Raji (cell line): Measurements from ENCODE around the gene STAB1.
A peak's percentile ranks its signal among the peaks of the same experiment; 100 is the strongest.

Source experiments
- POLR2A ChIP-seq: IDR thresholded peaks from 2 replicates; pipeline ENCODE4 v1.6.1; 2011; ENCODE audit warnings: low read depth, low read length, control low read depth; ENCODE audit not compliant: insufficient read depth

Gene STAB1

DNA sequence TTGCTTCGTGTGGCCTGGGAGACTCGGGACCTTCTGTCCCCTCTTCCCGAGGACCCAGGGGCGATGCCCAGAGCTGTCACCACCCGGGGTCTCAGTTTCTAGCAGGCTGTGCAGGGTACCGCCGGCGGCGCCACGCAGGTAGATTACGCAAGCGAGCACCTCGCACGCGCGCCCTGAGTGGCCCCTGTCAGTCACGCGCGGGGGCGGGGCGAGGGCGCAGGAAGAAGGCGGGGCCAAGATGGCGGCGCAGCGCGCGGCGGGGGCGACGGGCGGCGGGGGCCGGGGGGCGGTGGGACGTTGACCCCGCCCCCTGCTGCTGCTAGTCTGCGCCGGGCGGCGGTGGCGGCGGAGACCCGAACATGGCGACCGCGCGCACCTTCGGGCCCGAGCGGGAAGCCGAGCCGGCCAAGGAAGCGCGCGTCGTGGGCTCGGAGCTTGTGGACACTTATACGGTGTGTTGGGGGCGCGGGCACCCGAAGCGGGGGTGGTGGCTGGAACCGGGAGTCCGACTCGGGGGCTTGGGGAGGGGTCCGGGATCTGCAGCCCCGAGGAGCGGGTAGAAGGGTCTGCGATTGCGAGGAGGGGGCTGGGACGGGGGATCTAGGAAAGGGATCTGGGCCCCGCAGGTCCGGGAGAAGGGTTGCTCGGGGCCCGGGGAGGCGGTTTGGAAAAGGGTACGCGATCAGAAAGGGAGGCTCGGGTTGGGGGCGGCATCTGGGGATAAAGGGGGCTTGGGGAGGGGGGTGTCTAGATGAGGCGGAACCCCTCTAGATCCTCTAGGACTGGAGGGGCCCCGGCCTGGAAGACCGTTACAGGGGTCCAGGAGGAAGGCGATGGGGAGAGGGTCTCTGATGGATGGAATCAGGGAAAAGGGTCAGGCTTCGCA, 39.6 kb upstream of the STAB1 start, which contains the start of gene NISCH:
Gene NISCH (plus strand): TSS at position 322 of the 886 bp plus-strand sequence. CDS start 38 bp downstream, at position 360.
- peak; percentile 87 for TF ChIP-seq POLR2A

DNA sequence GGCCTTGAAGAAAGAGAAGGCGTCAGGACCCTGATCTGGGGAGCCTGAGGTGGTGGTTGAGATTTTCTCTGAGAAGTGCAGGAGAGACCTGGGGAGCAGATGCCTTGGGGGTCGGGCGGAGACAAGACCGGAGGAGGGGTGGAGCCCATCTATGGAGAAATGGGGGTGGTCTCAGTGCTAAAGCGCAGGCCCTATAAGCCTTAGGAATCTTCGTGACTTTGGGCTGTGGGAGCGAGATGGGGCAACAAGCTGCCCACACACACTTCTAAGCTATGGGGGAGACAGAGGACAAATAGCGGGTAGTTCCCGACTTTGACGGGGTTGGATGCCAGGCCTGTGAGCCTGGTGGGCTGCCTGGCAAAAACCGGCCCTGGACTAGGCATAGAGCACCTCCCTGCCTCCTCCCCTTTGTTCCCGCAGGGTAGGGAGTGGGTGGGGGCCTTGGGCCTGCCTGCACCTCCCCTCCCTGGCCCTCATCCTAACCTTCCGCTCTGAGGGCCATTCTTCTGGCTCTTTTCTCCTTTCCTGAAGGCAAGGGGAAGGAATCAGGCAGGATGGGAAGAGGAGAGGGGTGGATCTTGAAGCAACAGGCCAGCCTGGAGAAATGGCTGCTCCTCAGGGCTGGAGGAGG, 38.9 kb upstream of the STAB1 start:
- TF ChIP-seq POLR2A, result no peak

DNA sequence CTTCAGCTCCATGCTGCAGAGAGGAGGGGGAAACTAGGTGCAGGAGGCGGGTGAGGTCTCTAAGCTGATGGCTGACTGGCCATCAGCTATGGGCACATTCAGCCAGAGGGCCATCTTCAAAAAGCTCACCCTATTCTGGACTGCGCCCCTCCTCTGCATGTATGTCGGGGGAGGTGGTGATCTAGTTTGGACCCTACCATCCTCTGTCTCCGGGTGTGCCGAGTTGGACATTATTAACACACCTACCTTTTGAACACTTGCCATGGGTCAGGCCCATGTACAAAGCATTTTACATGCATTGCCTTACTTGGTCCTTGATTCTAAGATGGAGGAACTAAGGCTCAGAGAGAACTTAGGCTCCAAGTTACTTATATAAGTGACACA, 38.3 kb upstream of the STAB1 start:
- TF ChIP-seq POLR2A, result no peak

DNA sequence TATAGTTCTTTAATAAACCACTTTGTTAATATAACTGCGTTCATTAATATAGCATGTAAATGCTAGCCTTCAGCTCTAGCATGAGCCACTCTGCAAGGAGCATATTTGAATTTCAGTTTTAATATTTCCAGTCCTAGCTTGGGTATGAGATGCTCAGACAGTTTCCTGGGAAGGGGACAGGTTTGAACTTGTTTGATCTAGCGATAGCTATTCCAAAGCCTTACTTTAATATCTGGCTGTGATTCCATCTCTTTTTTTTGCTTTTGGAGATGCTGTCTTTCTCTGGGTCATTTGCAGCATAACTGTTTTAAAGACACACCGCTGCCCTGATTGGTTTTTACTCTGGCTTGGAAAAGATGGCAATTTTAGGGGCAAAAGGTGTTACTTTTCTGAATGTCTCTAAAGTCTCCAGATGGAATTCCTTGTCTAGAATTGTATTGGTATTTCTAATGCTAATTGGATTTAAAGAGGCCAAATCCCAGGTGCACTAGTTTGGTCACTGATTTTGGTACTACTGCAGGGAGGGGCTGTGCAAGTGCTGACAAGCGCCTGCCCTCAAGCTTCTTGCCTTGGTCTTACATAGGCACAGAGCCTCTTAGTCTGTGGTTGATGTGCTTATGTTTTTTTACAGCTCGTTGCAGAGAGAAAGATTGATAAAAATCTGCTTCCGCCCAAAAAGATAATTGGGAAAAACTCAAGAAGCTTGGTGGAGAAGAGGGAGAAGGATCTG, 36.9 kb upstream of the STAB1 start:
- no peak for TF ChIP-seq POLR2A

DNA sequence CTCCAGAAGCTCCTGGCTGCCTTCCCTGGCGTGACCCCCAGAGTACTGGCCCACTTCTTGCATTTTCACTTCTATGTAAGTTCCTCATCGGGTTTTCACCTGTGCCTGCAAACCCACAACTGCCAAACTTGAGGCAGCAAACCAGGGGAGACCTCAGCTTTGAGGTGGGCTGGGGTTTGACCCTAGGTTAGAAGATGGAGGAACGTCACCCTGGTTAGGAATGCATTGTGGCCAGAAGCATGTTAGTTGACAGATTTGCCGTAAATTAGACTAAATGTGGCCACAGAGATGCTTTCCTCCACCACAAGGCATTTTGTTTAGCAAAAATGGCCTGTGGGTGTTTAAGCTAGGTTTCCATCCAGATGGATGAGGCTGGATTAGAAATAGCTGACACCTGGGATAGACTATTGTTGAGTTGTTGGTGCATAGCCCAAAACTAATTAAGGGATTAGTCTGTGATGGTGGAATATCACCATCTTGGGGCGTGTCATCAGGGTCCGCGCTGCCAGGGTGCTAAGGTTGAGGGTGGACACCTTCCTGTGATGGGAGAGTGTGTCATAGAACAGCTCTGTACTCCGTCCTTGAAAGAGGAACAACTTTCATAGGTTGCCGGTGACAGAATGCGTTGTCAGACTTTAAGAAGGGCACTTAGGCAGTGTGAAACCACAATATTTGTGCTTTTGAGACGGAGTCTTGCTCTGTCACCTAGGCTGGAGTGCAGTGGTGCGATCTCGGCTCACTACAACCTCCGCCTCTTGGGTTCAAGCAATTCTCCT, 36.2 kb upstream of the STAB1 start:
- TF ChIP-seq POLR2A, result no peak

DNA sequence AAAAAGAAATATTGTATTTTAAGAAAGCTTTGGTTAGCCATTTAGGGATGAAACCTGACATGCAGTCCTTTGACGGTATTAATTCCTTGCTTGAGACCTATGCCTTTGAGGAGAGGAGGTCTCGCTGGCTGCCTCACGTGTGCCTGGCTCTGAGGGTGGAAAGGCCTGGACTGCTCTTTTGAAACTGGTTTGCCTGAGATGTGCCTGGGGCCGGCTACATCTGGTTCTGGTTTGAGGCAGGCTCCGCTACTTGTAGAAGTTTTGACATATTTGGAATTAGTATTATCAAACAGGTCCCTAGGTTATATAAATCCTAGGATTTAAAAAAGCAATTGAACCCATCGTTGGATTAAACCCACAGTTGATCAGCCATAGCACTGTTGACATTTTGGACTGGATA, 33.3 kb upstream of the STAB1 start:
- no peak for TF ChIP-seq POLR2A

DNA sequence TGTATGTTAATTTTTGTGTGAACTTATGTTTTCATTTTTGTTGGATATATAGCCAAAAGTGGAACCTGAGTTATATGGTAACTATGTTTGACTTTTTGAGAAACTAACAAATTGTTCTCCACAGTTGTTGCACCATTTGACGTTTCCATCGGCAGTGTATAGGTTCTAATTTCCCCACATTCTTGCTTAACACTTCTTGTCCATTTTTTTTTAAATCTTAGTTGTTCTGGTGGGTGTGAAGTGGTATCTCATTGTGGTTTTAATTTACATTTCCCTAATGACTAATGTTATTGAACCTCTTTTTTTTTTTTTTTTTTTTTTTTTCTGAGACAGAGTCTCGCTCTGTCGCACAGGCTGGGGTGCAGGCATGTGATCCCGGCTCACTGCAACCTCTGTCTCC, 31.7 kb upstream of the STAB1 start:
- no peak for TF ChIP-seq POLR2A

DNA sequence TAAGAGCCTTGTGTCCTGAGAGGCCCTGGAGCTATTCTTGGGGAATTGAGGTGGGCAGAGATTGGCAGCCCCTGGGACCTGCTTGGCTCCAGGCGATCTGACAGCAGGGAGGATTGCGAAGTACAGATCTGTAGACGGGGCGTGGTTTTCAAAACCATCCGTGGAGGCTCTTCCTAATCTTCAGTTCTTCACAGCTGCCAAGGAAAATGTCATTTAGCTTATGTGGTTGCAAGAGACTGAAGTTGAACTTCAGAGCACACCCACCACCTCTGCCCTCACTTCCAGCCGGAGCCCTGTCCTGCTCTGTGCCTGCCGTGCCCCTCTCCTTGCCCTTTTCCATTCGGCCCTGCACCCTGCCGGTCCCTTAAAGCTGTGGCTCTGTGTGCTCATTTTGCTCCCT, 26.8 kb upstream of the STAB1 start:
- no peak for TF ChIP-seq POLR2A

DNA sequence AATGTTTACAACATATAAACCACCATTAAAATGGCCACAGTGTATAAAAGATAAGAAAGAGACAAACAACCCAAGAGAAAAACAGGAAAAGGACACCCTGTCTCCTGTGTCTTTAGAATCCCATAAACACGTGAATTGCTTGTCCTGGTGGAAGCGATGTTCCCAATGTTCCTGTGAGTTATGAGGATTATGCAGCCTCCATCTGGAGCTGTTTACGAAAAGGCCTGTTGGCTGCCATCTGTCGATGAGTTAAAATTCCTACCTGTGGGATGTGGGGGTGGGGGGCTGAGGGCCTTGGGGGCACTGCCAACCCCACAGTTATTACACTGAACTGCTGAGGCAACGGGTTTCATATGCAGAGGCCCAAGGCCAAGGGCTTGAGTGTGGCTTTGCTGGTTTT, 26.1 kb upstream of the STAB1 start:
- no peak for TF ChIP-seq POLR2A

DNA sequence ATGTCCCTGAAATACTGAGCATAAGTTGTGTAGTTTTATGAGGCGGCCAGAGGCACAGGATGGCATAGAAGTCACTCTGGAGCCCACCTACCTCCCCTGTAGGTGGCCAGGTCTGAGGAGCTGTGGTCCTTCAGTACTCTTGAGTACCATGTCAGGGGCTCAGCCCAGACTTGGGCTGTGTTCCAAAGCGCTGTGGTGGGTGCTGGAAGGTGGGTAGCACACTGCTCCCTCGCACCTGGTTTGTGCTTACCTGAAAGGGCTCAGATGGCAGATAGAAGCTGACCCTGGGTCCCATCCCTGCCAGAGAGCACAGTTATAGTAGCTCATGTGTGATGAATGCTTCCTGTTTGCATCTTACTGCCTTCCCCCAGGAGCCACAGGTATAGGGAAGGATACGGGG, 24.2 kb upstream of the STAB1 start:
- TF ChIP-seq POLR2A, result no peak

DNA sequence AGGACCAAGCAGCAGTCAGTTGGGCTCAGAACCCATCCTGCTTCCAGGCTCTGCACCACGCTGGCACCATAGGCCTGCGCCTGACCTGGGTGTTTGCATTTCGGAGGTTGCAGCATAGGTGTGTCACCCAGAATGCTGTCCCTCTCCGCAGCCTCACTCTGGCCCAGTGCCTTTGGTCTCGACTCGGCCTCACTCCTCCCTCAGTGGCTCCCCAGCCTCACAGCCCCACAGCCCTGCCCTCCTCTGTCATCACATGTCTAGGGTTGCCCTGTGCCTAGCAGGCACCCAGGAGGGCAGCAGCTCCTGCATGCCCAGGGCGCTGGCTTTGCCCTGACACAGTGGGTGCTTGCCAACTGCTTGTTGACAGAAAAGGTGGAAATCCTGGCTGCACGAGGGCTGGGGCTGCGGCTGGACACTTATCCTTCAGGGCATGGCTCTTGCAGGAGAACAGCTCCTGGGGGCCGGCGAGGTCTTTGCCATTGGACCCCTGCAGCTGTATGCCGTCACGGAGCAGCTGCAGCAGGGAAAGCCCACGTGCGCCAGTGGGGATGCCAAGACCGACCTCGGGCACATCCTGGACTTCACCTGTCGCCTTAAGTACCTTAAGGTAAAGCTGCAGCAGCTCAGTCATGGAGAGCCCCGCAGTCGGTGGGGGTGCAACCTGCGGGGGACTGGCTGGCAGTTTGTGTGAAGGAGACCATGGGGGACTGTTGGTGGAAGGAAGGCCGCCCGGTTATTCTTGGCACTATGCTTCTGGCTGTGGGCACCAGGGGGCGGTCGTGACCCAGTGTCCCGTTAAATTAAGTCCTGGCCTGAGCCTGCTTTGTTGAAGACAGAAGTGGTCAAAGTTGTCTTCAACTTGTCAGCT, 23.5 kb upstream of the STAB1 start:
- no peak for TF ChIP-seq POLR2A

DNA sequence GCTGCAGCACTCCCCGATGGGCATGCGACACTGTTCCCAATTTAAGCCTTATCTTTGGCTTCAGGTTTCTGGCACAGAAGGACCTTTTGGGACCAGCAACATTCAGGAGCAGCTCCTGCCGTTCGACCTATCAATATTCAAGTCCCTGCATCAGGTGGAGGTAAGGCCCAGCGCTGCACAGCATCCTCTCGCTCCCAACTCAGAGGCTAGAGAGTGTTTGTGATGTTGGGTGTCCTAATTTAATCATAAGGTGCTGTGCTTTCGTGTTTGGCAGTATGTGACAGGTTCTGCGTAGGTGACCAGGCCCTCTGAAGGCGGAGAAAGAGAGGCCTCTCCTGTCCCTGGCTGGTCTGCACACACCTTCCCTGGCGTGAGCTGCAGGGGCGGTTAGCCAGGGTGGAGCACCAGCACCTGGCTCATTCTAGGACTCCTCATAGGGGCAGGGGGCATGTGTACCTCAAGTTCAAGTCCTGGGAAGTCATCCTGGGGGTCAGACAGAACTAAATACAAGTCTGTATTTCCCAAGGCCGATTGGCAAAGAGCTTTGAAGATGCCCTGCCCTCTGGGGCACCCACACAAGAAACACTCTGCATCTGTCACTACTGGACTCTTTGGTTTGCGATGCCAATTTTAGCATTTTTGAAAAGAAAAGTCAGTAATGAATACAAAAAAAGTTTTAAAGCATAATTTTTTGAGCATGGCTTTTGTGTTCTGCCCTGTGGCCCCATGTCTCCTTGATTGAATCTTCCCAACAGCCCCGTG, 22.7 kb upstream of the STAB1 start:
- no peak for TF ChIP-seq POLR2A

DNA sequence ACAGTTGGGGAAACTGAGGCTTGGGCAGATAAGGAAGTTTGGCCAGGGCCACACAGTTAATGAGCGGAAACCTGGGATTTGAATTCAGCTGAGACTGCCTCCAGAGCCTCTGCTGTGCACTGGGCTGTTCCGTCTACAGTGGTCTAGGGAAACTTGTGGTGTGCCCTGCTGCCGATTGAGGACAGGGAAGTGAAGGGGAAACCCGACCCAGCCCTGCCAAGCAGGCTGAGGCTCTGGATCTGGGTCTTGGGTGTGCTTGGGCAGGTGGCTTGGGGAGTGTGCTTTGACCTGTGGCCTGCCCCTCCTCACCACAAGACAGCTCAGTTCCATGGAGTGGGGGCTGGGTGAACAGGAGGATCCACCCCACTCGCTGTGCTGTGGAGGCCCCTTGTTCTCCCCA, 22.1 kb upstream of the STAB1 start:
- TF ChIP-seq POLR2A, result no peak

DNA sequence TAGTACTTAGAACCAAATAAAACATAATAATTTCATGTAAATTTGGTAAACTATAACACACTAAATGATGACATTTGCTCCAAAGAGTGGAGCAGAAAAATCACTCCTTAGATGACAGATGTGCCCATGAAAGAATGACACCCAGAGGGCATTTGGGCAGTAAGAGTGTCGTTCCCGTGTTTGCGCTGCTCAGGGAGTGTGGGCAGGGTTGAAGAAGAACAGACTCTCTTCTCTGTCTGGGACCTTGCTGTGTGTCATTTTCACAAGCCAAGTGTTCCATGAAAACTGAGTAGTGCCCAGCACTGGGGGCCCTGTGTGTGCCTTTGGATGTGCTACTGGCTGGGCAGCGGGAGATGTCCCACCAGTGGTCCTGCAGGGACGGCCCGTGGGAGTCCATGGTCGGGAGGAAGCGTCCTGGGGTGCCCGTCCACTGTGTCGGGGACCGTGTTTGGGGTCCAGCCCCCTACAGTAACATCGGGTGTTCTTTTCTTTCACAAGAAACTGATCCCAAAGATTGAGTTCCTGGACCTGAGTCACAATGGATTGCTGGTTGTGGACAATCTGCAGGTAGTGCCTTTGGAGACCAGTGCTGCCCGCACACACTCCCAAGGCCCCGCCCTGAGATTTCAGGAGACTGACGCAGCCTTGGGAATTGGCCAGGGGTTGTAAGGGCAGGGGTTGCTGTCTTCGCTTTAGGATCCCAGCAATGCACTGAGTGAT, 17.9 kb upstream of the STAB1 start:
- no peak for TF ChIP-seq POLR2A

DNA sequence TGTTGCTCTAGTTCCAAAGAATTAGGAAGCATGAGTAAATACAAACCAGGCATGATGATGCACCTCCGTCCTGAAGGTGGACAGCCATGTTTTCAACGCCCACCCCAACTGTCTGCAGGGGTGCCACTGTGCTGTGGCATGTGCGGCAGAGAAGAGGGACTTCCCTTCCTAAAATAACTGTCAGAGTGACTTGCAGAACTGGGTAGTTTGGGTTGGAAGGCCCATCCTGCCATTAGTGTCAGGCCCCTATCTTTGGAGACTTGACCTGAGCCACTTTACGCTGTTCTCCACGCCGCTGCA, 17.4 kb upstream of the STAB1 start:
- TF ChIP-seq POLR2A, result no peak
